ENCODE data around the gene PASD1.
A peak's percentile ranks its signal among the peaks of the same experiment; 100 is the strongest.
"Not testable (repeated sequence)": the region's sequence is repeated elsewhere in the genome, so short reads cannot be mapped to it uniquely, and the experiment has no call there.

The PASD1 gene

DNA sequence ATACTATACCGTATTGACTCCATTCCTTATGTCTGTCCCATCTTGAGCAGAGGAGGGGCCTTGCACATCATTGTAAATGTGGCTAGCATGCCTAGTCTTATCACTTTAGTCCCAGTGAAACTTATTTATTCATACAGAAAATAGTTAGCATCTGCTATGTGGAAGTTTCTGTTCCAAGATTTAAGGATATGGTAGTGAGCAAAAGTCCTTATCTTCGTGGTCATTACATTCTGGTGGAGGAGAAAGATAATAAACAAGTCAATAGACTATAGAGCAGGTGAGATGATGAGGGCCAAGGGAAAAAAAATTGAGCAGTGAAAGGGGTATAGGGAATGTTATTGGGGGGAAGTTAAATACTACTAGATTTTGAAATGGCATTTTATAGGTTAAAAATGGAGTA is 68.3 kb downstream of the PASD1 start:
- DNase-seq = no peak

DNA sequence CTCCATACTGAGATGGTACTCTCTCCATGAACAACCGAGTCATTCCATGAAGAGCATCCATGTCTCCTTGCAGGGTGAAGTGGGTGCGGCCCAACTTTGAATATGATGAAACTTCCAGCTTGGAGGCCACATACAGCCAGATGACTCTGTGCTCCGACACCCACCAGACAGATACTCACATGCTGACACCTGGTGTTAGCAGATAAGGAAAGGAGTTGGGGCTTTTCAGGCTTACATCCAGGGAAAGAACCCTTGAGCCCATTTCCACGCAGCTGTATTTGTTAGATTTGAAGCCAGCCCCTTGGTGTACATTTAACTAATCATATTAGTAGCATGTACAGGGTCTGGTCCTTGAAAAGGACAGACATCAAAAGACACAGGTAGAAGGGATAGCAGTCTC is 69.7 kb downstream of the PASD1 start:
- DNase-seq = no peak

DNA sequence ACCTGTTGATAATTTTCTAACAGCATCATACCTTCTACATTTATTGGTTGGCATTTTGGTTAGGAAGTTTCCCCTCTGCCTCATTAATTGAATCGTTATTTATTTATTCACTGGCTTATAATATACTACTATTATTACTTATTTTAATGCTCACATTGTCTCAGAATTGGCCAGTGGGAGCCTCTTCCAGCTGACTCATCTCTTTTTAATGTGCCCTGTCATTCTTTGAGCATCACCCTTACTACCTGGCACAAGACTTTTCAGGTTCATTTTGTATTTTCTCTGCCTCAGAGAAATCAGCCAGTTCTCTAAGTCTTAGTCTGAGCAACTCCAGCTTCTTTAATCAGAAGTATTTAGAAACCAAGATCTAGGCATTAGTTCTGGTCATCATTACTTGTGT is 71.5 kb downstream of the PASD1 start:
- no peak for DNase-seq

DNA sequence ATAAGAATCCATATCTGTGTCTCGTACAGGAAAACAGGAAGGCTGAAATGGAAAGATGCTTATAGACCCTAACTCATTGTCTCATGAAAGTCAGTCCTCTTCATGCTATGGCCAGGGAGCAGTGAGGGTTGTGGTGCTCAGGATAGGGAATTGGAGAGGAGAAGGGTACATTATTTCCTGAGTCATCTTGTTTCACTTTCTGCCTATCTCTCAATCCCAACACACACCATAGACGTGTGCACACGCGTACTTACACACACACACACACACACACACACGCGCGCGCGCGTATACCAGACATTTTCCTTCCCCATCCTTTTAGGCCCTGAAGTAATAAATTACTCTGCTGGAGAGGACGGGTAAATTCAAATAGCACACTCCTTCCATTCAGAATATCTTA is 78.1 kb downstream of the PASD1 start:
- DNase-seq = no peak

DNA sequence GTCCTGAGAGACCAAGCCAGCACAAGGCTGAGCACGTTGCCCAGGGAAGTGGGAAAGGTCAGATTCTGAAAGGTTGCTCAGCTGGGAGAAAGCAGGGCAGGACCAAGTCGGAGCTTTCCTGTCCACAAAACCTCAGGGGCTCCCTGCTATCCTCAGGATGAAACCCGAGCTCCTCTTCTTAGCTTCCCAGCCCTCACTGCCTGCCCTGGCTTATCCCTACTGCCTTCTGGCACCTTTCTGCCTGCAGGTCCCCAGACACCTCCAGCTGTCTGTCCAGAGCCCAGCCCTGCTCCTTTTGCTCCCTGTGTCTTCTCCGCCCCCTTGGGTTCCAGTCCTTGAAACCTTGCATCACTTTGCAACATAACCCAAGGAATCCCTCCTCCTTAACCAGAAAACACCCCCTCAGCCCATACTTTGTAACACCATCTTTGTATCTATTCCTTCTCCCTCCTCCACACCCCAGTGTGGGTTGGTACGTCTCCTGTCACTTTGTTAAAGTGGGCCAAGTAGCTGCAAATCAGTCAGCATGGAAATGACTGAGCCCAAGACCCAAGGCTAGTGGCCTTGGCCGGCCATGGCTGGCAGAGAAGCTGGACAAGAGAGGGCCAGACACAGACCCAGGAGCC is 111.8 kb downstream of the PASD1 start:
- no peak for DNase-seq

DNA sequence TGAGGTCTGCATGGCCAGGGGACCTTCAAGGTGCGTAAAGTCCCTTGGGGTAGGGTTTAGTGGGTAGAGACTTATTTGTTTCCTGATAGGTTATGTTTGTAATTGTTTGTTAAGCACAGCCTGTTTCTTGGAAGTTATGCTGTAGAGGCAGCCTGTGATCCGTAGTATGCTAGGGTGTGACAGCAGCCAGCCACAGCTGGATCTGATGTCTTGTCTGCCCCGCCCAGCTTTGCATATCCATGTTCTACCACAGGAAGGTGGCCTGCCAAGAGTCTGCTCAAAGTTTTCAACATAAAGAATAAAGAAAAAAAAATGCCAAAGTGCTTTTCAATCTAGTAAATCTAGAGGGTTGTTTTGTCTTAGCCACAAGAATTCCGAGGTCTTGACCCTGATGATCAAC is 112.7 kb downstream of the PASD1 start:
- DNase-seq = no peak

DNA sequence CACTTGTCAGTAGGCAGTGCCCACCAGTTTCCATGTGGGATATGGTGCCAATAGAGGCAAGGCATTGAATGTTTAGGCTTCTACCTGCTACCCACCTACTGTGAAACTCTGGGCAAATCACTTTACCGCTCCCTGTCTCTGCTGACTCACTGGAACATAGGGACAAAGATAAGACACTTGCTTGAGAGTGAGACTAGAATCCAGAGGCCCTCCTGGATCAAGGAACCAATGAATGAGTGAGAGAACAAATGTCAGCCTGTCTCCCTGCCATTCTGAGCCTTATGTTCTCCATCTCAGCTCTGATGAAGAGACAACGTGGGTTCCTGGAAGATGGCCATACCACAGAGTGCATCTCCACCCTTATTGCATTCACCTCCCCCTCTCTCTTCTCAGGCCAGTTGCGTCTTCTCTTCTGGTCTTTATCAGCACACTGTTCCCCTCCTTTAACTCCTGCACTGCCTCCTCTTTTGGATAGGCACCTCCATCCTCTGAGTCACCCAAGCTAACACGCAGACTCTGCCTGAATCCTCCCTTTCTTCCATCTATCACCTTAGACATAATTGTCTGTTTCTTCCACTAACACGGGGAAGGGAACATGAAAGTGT is 116.4 kb downstream of the PASD1 start:
- DNase-seq = no peak

DNA sequence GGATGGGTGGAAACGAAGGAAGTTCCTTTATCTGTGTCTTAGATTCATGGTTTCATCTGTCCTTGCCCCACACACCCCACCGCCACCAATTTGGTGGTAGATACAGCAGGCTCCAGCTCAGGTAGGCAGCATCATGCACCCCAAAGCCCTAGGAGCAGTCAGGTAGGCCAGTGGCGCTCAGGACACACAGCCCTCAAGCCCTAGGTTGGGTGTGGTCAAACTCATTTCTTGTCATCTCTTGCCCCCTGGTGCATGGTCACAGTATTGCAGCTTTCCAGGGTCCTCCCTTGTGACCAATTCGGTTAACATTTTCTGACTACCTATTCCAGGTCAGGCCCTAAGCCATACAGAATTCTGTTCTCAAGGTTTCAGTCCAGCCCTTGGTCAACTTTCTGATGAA is 117.3 kb downstream of the PASD1 start:
- peak; percentile 26 for DNase-seq

DNA sequence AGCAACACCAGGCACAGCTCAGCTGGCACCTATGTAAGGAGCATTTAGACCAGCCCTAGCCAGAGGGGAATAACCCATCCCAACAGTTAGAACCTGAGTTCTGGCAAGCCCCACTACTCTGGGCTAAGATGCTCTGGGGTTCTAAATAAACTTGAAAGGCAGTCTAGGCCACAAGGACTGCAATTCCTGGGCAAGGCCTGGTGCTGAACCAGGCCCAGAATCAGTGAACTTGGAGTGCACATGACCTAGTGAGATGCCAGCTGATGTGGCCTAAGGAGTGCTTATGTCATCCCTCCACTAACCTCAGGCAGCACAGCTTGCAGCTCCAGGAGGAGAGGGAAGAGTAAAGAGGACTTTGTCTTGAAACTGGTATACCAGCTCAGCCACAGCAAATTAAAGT is 124.2 kb downstream of the PASD1 start:
- DNase-seq = no peak

DNA sequence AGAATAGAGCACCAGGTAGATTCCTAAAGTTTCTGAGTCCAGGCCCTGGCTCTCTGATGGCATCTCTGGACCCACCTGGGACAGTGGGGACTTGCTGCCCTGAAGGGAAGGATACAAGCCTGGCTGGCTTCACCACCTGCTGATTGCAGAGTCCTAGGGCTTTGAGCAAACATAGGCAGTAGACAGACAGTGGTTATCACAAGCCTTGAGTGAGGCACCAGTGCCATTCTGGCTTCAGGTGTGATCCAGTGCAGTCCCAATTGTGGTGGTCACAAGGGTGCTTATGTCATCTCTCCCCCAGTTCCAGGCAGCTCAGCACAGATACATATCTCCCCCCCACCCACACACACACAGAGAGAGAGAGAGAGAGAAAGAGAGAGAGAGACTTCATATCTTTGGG is 125.2 kb downstream of the PASD1 start:
- DNase-seq = no peak

DNA sequence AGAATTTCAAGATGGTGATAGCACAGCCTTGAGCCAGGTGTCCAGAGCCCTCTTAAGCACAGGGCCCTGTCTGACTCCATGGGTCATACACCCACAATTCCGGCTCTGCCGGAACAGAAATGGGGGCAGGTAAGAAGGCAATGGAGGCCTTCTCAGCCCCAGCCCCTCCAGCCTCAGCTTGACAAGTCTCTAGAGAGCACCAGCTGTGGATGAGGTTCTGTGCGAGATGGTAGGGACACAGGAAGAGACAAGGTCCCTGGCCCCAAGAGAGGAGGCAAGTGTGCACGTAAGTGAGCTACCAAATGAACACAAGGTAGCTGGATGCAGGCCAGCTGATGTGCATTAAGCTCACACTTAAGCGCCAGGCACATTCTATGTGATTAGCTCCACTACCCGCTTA is 129.3 kb downstream of the PASD1 start:
- no peak for DNase-seq

DNA sequence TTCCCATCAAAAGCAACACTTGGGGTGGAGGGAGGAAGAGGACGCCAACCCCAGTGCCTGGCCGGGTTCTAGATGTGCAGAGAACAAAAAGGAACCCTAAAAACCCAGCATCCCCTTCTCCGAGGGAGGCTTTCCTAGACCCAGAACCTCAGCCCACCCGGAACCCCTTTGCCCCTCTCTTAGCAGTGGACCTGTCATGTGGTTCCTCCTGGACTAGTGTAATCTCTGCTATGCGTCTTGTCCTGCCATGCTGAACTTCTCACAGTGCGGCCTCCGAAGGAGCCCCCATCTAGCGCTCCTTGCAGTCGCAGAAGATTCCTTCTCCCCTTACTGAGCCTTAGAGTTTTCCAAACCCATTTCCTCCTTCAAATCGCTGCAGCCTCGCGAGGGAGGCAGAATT is 130.6 kb downstream of the PASD1 start:
- DNase-seq = no peak

DNA sequence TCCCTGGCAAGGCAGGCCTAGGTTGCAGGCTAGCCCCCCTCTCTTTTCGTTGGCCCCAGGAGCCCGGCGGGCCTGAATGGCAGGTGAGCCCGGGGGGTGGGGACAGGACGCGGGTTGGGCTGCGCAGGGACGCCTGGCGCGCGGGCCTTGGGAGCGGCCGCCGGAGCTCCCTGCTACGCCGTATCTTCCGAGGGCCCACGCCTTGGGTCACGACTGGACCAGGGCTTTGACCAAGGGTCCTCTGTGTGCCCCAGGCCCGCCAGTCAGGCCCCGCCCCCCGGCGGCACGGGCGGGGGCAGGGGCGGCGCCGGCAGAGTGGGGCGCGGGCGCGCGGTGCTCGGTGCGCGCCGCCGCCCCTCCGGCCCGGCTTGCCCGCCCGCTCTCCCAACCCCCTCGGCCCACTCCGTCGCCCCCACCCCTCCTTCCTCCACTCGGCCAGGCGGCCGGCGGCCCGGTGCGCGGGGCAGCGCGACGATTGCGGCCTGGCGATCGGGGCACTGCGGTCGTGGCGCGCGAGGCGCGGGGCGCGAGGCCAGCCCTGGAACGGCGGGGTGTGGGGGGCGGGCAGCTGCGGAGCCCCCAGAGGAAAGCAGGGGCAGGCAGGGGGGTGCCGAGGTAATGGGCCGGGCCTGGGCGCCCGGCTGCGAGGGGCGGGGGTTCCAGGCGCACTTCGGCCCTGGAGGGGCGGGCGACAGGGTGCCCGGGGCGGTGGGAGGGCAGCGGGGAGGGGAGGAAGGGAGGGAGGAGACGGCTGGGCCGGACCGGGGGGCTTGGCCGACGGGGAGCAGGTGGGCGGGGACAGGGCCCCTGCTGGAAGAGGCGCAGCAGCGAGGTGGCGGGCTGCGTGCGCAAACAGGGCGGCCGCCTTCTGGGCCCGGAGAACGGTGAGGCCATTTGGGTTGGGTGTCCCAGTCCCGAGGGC is 131.4 kb downstream of the PASD1 start, which contains the start of gene PRRG3:
Gene PRRG3, plus strand, starts transcription at position 798 of the 922 bp plus-strand sequence. CDS start 3,357 bp downstream, outside the sequence.
- DNase-seq = no peak

DNA sequence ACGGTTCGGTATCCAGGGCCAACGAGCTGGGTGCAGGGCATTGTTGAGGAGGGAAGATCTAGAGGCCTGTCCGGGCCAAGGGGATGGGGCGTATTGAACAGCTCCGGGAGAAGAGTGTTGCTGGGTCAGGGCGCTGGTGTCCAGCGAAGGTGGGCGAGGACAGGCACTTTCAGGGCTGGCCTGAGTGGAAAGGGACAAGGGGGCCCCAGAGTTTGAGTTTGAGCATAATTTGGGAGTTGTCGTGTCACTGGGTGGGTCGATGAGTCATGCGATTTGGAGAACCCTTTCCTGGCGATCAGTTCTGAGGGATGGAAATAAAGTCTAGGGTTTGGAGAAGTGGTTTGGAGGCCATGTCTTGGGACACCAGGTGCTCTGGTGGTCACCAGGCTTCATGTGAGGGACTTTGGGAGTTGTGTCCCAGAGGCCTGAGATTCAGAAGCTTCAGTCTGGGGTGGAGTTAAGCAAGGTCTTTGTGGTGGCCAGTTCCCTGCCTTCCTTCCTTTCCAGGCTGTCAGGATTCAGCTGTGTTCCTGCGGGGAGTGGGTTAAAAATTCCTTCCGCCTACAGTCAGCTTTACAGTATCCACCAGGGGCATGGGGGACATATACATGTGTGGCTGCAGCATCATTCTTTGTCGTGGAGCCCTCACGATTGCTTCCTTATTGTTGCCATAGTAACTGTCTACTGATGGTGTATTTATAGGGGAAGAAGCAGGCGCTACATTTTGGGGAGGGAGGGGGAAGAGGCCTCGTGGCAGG is 132.3 kb downstream of the PASD1 start:
- DNase-seq = no peak

DNA sequence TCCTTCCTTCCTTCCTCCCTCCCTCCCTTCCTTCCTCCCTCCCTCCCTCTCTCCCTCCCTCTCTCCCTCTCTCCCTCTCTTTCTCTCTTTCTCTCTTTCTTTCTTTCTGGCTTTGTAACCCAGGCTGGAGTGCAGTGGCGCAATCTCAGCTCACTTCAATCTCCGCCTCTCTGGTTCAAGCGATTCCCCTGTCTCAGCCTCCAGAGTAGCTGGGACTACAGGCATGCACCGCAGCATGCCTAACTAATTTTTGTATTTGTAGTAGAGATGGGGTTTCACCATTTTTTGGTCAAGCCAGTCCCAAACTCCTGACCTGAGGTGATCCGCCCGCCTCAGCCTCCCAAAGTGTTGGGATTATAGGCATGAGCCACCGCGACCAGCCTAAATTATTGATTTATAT is 133.6 kb downstream of the PASD1 start:
- not testable (repeated sequence) for DNase-seq

DNA sequence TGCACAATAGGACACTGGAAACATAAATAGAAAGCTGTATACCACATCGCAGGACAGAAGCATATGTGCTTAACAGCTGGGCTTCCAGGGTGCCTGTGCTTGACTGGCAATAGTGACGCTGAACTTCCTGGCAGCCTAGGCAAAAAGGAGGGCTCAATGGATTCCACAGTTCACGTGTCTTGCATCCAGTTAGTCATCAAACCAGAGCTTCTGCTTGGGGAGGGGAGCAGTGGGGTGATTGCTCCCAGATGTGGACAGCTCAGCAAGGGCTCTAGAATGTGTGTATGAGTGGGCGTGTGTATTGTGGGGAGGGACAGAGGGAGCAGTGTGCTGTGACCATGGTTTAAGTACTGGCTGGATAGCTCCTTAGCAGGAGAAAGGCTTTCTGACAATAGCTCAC is 134.0 kb downstream of the PASD1 start:
- DNase-seq = no peak

DNA sequence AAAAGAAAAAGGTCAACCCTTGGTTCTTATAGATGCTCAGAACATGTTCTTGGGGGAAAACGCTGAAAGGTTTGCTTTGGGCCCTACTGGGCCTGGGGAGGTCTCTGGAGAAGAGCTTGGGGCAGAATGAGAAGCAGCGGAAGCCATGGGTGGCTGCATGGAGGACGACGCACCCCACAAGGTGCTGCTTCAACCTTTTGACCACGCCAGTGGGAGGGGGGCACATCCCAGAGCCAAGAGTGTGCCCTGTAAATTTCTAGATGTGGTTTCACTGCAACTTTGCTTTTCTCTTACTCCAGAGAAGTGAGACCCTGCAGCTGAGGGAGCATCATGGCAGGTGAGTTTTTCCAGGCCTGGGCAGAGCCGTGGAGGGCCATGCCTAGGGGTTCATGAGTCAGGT is 135.0 kb downstream of the PASD1 start:
- no peak for DNase-seq

DNA sequence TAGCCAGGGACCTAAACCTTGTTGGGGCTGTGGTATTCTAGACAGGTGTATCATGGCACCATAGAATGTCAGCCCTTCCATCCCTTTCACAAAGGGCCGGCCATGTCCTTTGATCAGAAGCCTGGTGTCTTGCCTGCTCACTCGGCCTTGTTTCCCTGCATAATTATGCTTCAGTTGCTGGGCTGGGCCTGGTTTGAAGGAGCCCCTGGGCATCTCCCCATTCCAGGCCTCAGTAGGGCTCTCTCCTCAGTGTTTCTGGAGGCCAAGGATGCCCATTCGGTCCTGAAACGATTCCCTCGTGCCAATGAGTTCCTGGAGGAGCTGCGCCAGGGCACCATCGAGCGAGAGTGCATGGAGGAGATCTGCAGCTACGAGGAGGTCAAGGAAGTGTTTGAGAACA is 136.3 kb downstream of the PASD1 start:
- DNase-seq = no peak

DNA sequence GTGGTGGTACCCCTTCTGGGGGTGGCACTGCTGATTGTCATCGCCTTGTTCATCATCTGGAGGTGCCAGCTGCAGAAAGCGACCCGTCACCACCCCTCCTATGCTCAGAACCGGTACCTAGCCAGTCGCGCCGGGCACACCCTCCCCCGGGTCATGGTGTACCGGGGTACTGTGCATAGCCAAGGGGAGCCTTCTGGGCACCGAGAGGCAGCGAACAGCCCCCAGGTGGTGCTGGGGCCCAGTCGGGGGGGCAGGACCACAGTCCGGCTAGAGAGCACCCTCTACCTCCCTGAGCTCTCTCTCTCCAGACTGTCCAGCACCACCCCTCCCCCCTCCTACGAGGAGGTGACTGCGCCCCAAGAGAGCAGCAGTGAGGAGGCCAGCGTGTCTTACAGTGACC is 137.1 kb downstream of the PASD1 start:
- no peak for DNase-seq

DNA sequence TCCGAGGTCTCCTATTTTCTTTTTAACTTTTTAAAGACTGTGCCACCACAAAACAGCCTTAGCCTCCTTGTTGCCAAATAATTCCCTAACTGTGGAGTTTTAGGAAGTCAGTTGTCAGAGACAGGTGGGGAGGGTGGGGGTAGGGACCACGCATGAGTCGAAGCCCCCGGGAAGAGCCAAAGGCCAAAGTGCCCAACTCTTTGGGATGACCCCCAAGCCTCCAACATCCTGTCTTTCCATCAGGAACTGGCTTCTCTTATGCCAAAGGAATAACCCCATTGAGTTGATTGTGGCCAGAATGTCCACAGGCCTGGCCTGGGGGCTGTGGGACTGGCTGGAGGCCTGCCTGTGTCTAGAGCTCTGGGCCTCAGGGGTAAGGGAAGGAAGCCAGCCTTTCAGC is 137.6 kb downstream of the PASD1 start:
- DNase-seq = no peak

DNA sequence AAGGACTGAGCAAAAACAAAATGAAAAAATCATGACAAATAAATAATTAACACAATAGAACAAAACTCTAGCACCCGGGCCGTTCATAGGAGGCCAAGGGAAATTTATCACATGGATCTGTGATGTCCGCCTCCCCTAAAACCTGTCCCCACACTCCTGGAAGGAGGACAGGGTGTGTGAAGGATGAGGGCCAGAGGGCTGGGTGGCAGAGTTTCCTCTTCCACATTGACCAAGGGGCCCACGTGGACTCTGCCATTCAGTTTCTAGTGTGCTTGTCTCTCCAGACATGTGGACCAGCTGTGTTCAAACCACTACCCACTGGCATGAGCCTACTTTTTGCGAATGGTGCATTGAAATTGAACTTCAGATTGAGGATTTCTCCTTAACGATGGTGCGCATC is 138.1 kb downstream of the PASD1 start:
- DNase-seq = no peak

DNA sequence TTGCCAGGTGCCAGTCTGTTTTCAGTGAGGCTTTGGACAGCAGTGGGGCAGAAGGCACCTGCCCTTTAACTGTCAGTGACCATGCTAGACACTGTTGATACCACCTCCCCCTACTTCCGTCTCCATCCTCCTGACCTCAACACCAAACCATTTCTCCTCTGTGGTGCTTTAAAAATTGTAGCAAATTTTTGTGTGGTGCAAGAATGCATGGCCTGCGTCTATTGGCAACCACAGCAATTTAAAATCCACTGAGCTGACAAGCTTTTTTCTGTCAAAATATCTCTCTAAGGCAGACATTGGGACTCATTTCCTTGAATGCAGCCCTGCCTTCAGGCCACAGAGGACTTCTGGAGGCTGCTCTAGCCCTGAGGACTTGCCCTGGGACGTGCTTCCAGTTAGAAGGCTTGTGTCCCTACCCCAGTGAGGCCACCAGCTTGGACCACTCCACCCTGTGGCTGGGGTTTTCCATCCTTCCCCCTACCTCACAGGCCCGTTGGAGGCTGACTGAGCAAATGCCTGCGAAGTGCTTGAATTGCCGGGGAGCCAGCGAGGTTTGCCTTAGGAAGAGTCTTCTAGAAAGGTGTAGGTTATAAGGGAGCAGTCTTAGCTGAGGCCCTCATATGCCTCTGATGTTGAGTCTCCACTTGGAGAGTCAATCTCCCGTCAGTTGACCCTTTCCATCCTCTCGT is 138.7 kb downstream of the PASD1 start:
- no peak for DNase-seq

Data from NCI-H774 (cell line).